Measurements from ENCODE around the gene BICDL1.
"Not testable (repeated sequence)": the region's sequence is repeated elsewhere in the genome, so short reads cannot be mapped to it uniquely, and the experiment has no call there.

Gene BICDL1

GRCh38 chr12:119964929-119965328, 24.1 kb upstream of the BICDL1 start:
- Histone ChIP-seq H3K4me3 (ENCODE audit: low read length) (no peak overlapping the region), H3K9me3 (ENCODE audit: control insufficient read depth, insufficient read depth, low read length) (no peaks in the 10 kb centered on the region), H3K27me3 (ENCODE audit: control insufficient read depth, insufficient read depth, low read length) (no peaks in the 10 kb centered on the region), H3K36me3 (ENCODE audit: control insufficient read depth, insufficient read depth, low read length) (no peaks in the 10 kb centered on the region), H3K27ac (ENCODE audit: low read length) (no peak overlapping the region), H3K4me1 (ENCODE audit: control insufficient read depth, insufficient read depth, low read length) (no peaks in the 10 kb centered on the region)
- DNase-seq (ENCODE audit: low read depth, low spot score), result no peak
- no CpG with 5 or more reads among the region's 6 CpGs for WGBS (ENCODE audit: insufficient coverage, insufficient read length)

- H3K36me3 ChIP-seq (ENCODE audit: control insufficient read depth, insufficient read depth, low read length), result no peaks in the 10 kb centered on the region
- no peaks in the 10 kb centered on the region for H3K4me1 ChIP-seq (ENCODE audit: control insufficient read depth, insufficient read depth, low read length)
- no CpG with 5 or more reads among the region's 1 CpG for WGBS (ENCODE audit: insufficient coverage, insufficient read length)
- no peaks in the 10 kb centered on the region for H3K27me3 ChIP-seq (ENCODE audit: control insufficient read depth, insufficient read depth, low read length)
- H3K27ac ChIP-seq (ENCODE audit: low read length), result no peak overlapping the region
- no peak for DNase-seq (ENCODE audit: low read depth, low spot score)
- no peaks in the 10 kb centered on the region for H3K9me3 ChIP-seq (ENCODE audit: control insufficient read depth, insufficient read depth, low read length)
- H3K4me3 ChIP-seq (ENCODE audit: low read length), result no peak overlapping the region
Measured at GRCh38 chr12:119980242-119980641, 8.8 kb upstream of the BICDL1 start.

- no CpG with 5 or more reads among the region's 8 CpGs for WGBS (ENCODE audit: insufficient coverage, insufficient read length)
- H3K4me1 ChIP-seq (ENCODE audit: control insufficient read depth, insufficient read depth, low read length); H3K27me3 ChIP-seq (ENCODE audit: control insufficient read depth, insufficient read depth, low read length); H3K36me3 ChIP-seq (ENCODE audit: control insufficient read depth, insufficient read depth, low read length); H3K4me3 ChIP-seq (ENCODE audit: low read length); H3K9me3 ChIP-seq (ENCODE audit: control insufficient read depth, insufficient read depth, low read length); H3K27ac ChIP-seq (ENCODE audit: low read length); DNase-seq (ENCODE audit: low read depth, low spot score): not testable (repeated sequence)
Measured at GRCh38 chr12:119980702-119981101, 8.3 kb upstream of the BICDL1 start.

GRCh38 chr12:119989361-119989730, 310 bp downstream of the BICDL1 start:
- no peak overlapping the region for H3K27ac ChIP-seq (ENCODE audit: low read length)

GRCh38 chr12:119989731-119990381, 820 bp downstream of the BICDL1 start:
- Histone ChIP-seq H3K36me3 (ENCODE audit: control insufficient read depth, insufficient read depth, low read length) (no peaks in the 10 kb centered on the region), H3K27me3 (ENCODE audit: control insufficient read depth, insufficient read depth, low read length) (no peaks in the 10 kb centered on the region), H3K9me3 (ENCODE audit: control insufficient read depth, insufficient read depth, low read length) (no peaks in the 10 kb centered on the region), H3K4me3 (ENCODE audit: low read length) (peak overlapping the region; percentile 80; the same call in 1 of the 2 replicates), H3K27ac (ENCODE audit: low read length) (no peak overlapping the region), H3K4me1 (ENCODE audit: control insufficient read depth, insufficient read depth, low read length) (no peaks in the 10 kb centered on the region)
- WGBS (ENCODE audit: insufficient coverage, insufficient read length), result no CpG with 5 or more reads among the region's 79 CpGs
- no peak for DNase-seq (ENCODE audit: low read depth, low spot score)

More at GRCh38 chr12:119989361-119989730, 310 bp downstream of the BICDL1 start:
- Histone ChIP-seq H3K4me1 (ENCODE audit: control insufficient read depth, insufficient read depth, low read length) (no peaks in the 10 kb centered on the region), H3K4me3 (ENCODE audit: low read length) (peak overlapping the region; percentile 80), H3K36me3 (ENCODE audit: control insufficient read depth, insufficient read depth, low read length) (no peaks in the 10 kb centered on the region), H3K9me3 (ENCODE audit: control insufficient read depth, insufficient read depth, low read length) (no peaks in the 10 kb centered on the region), H3K27me3 (ENCODE audit: control insufficient read depth, insufficient read depth, low read length) (no peaks in the 10 kb centered on the region)
- DNase-seq (ENCODE audit: low read depth, low spot score), result no peak
- no CpG with 5 or more reads among the region's 49 CpGs for WGBS (ENCODE audit: insufficient coverage, insufficient read length)

GRCh38 chr12:119990382-119990874, 1.4 kb downstream of the BICDL1 start:
- peak overlapping the region; percentile 80; the same call in 1 of the 2 replicates for H3K4me3 ChIP-seq (ENCODE audit: low read length)
- no peak overlapping the region for H3K27ac ChIP-seq (ENCODE audit: low read length)

GRCh38 chr12:119992129-119992705, 3.2 kb downstream of the BICDL1 start:
- H3K27ac ChIP-seq (ENCODE audit: low read length), result no peak overlapping the region
- H3K4me3 ChIP-seq (ENCODE audit: low read length), result no peak overlapping the region
- H3K36me3 ChIP-seq (ENCODE audit: control insufficient read depth, insufficient read depth, low read length), result no peaks in the 10 kb centered on the region
- no peak for DNase-seq (ENCODE audit: low read depth, low spot score)
- no peaks in the 10 kb centered on the region for H3K9me3 ChIP-seq (ENCODE audit: control insufficient read depth, insufficient read depth, low read length)
- no CpG with 5 or more reads among the region's 5 CpGs for WGBS (ENCODE audit: insufficient coverage, insufficient read length)
- no peaks in the 10 kb centered on the region for H3K4me1 ChIP-seq (ENCODE audit: control insufficient read depth, insufficient read depth, low read length)
- H3K27me3 ChIP-seq (ENCODE audit: control insufficient read depth, insufficient read depth, low read length), result no peaks in the 10 kb centered on the region

More at GRCh38 chr12:119990382-119990874, 1.4 kb downstream of the BICDL1 start:
- no CpG with 5 or more reads among the region's 12 CpGs for WGBS (ENCODE audit: insufficient coverage, insufficient read length)
- no peaks in the 10 kb centered on the region for H3K9me3 ChIP-seq (ENCODE audit: control insufficient read depth, insufficient read depth, low read length)
- H3K4me1 ChIP-seq (ENCODE audit: control insufficient read depth, insufficient read depth, low read length), result no peaks in the 10 kb centered on the region
- no peaks in the 10 kb centered on the region for H3K36me3 ChIP-seq (ENCODE audit: control insufficient read depth, insufficient read depth, low read length)
- no peaks in the 10 kb centered on the region for H3K27me3 ChIP-seq (ENCODE audit: control insufficient read depth, insufficient read depth, low read length)
- DNase-seq (ENCODE audit: low read depth, low spot score), result no peak

GRCh38 chr12:119994892-119995658, 6.0 kb downstream of the BICDL1 start:
- no CpG with 5 or more reads among the region's 3 CpGs for WGBS (ENCODE audit: insufficient coverage, insufficient read length)
- Histone ChIP-seq H3K27me3 (ENCODE audit: control insufficient read depth, insufficient read depth, low read length) (no peaks in the 10 kb centered on the region), H3K27ac (ENCODE audit: low read length) (no peak overlapping the region), H3K4me1 (ENCODE audit: control insufficient read depth, insufficient read depth, low read length) (no peaks in the 10 kb centered on the region), H3K9me3 (ENCODE audit: control insufficient read depth, insufficient read depth, low read length) (no peaks in the 10 kb centered on the region), H3K4me3 (ENCODE audit: low read length) (no peak overlapping the region), H3K36me3 (ENCODE audit: control insufficient read depth, insufficient read depth, low read length) (no peaks in the 10 kb centered on the region)
- DNase-seq (ENCODE audit: low read depth, low spot score), result no peak

GRCh38 chr12:119996417-119996816, 7.4 kb downstream of the BICDL1 start:
- no peaks in the 10 kb centered on the region for H3K27me3 ChIP-seq (ENCODE audit: control insufficient read depth, insufficient read depth, low read length)
- no CpG with 5 or more reads among the region's 1 CpG for WGBS (ENCODE audit: insufficient coverage, insufficient read length)
- DNase-seq (ENCODE audit: low read depth, low spot score), result no peak
- no peaks in the 10 kb centered on the region for H3K36me3 ChIP-seq (ENCODE audit: control insufficient read depth, insufficient read depth, low read length)
- no peaks in the 10 kb centered on the region for H3K9me3 ChIP-seq (ENCODE audit: control insufficient read depth, insufficient read depth, low read length)
- no peak overlapping the region for H3K27ac ChIP-seq (ENCODE audit: low read length)
- no peaks in the 10 kb centered on the region for H3K4me1 ChIP-seq (ENCODE audit: control insufficient read depth, insufficient read depth, low read length)
- H3K4me3 ChIP-seq (ENCODE audit: low read length), result no peak overlapping the region

GRCh38 chr12:119998471-119999245, 9.6 kb downstream of the BICDL1 start:
- H3K36me3 ChIP-seq (ENCODE audit: control insufficient read depth, insufficient read depth, low read length), result no peaks in the 10 kb centered on the region
- H3K27ac ChIP-seq (ENCODE audit: low read length), result no peak overlapping the region
- H3K4me3 ChIP-seq (ENCODE audit: low read length), result no peak overlapping the region
- no peak for DNase-seq (ENCODE audit: low read depth, low spot score)
- no peaks in the 10 kb centered on the region for H3K9me3 ChIP-seq (ENCODE audit: control insufficient read depth, insufficient read depth, low read length)
- H3K4me1 ChIP-seq (ENCODE audit: control insufficient read depth, insufficient read depth, low read length), result no peaks in the 10 kb centered on the region
- WGBS (ENCODE audit: insufficient coverage, insufficient read length), result no CpG with 5 or more reads among the region's 13 CpGs
- H3K27me3 ChIP-seq (ENCODE audit: control insufficient read depth, insufficient read depth, low read length), result no peaks in the 10 kb centered on the region

Measured in iPS DF 6.9 (cell line).